HK-2 (cell line): ENCODE data around the gene SLC22A7.
"Not testable (repeated sequence)": the region's sequence is repeated elsewhere in the genome, so short reads cannot be mapped to it uniquely, and the experiment has no call there.

Experiments used
- DNase-seq: peaks from one replicate; pipeline ENCODE4 v3.0.0-alpha.2; 2018; ENCODE audit not compliant: unreplicated experiment

The SLC22A7 gene

GRCh38 chr6:43338243-43338642 lies 40.2 kb downstream of the SLC22A7 start:
- DNase-seq, result no peak

- no peak for DNase-seq
Observed at GRCh38 chr6:43339168-43339567, 41.1 kb downstream of the SLC22A7 start.

- not testable (repeated sequence) for DNase-seq
Observed at GRCh38 chr6:43346243-43346642, 48.2 kb downstream of the SLC22A7 start.

- DNase-seq, result no peak
Observed at GRCh38 chr6:43347021-43347420, 49.0 kb downstream of the SLC22A7 start.

GRCh38 chr6:43347444-43347843 lies 49.4 kb downstream of the SLC22A7 start:
- DNase-seq, result no peak

- not testable (repeated sequence) for DNase-seq
Observed at GRCh38 chr6:43351951-43352350, 53.9 kb downstream of the SLC22A7 start.
